ENCODE measurements around the gene PRKAG2.

Gene PRKAG2

DNA sequence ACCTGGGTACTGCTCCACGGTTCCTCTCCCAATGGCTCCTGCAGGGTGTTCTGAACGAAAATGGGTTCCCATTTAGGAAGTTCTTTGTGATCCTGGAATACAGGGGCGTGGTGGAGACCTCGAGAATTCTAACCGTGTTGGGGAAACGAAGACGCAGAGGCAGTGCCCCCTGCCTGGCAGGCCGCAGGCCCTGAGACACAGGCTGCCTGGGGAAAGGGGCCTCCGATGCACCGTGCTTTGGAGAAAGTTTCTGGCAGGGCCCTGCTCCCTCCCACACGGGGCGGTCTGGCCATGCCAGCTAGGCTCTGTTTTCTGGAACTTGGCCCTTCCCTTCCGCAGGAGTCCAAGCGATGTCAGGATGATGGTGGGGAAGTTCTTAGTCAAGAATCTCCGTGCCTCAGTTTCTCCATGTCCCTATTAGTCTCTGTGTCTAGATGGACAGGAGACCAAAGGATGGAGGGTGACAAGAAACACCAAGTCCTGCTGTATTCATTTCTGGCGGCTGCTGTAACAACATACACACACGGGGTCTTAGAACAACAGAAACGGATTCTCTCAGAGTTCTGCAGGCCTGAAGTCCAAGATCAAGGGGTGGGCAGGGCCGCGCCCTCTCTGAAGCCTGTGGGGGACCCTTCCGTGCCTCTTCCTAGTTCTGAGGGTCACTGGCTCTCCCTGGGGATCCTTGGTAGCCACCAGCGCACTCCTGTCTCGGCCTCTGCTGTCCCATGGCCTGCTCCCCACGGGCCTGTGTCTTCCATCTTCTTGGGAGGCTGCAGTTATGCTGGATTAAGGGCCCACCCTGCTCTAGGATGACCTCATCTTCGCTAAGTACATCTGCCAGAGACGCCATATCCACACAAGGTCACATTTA, 27.7 kb downstream of the PRKAG2 start:
- H3K9ac ChIP-seq (ENCODE audit: low read length) = no peak overlapping the region
- H3K9me2 ChIP-seq (replicated peaks; ENCODE audit: insufficient read depth, low read length) = no peaks in the 10 kb centered on the region
- no peak overlapping the region for H3K27ac ChIP-seq (ENCODE audit: low read depth, low read length)
- TF ChIP-seq EZH2phosphoT487 (conservative IDR thresholded peaks at IDR 0.05; ENCODE audit: low read length) = no peak
- TF ChIP-seq, protein P1, sequence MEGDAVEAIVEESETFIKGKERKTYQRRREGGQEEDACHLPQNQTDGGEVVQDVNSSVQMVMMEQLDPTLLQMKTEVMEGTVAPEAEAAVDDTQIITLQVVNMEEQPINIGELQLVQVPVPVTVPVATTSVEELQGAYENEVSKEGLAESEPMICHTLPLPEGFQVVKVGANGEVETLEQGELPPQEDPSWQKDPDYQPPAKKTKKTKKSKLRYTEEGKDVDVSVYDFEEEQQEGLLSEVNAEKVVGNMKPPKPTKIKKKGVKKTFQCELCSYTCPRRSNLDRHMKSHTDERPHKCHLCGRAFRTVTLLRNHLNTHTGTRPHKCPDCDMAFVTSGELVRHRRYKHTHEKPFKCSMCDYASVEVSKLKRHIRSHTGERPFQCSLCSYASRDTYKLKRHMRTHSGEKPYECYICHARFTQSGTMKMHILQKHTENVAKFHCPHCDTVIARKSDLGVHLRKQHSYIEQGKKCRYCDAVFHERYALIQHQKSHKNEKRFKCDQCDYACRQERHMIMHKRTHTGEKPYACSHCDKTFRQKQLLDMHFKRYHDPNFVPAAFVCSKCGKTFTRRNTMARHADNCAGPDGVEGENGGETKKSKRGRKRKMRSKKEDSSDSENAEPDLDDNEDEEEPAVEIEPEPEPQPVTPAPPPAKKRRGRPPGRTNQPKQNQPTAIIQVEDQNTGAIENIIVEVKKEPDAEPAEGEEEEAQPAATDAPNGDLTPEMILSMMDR (IDR thresholded peaks at IDR 0.05; ENCODE audit: insufficient read depth, low read length, poor library complexity, severe bottlenecking) = no peak
- no peaks in the 10 kb centered on the region for H3K79me2 ChIP-seq (ENCODE audit: insufficient read depth, low read length)
- no peak overlapping the region for H3K4me3 ChIP-seq (ENCODE audit: insufficient read depth, low read length, poor library complexity, severe bottlenecking)
- no peak overlapping the region for H2AFZ ChIP-seq (ENCODE audit: low read depth, low read length, severe bottlenecking)
- no peaks in the 10 kb centered on the region for H3F3A ChIP-seq (ENCODE audit: insufficient read depth)
- no peaks in the 10 kb centered on the region for H4K20me1 ChIP-seq (ENCODE audit: low read depth, low read length)
- no peak overlapping the region for H3K4me2 ChIP-seq (ENCODE audit: low read depth, low read length, poor library complexity, severe bottlenecking)
- H3K36me3 ChIP-seq (ENCODE audit: low read length) = no peaks in the 10 kb centered on the region
- H3K27me3 ChIP-seq (ENCODE audit: low read length) = 0 out of 2 replicates have a peak, but pooled peaks cover 2% of the 10 kb centered on the region
- H3K9me3 ChIP-seq (ENCODE audit: insufficient read depth, low read length) = no peaks in the 10 kb centered on the region

DNA sequence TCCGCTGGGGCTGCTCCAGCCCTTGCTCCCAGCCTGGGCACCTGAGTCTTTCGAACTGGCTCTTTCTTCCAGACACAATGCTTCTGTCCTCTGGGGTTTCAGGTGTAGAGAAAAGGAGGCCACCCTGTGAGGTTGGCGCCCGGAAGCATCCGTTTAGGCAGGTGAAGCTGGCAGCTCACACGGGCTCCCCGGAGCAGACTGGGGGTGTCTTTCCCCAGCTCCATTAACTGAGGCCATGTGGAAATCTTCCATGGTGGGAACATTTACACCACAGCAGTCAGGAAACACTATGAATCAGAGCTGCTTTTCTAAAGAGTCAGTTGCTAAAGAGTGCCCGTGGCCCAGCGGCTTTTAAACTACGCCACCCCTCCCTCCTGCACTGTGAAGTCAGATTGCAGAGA, 29.2 kb downstream of the PRKAG2 start:
- Histone ChIP-seq H3K9ac (ENCODE audit: low read length) (no peak overlapping the region), H4K20me1 (ENCODE audit: low read depth, low read length) (no peaks in the 10 kb centered on the region), H3K36me3 (ENCODE audit: low read length) (no peaks in the 10 kb centered on the region), H3K9me3 (ENCODE audit: insufficient read depth, low read length) (no peaks in the 10 kb centered on the region), H3F3A (ENCODE audit: insufficient read depth) (no peaks in the 10 kb centered on the region), H3K4me2 (ENCODE audit: low read depth, low read length, poor library complexity, severe bottlenecking) (no peak overlapping the region), H3K9me2 (replicated peaks; ENCODE audit: insufficient read depth, low read length) (no peaks in the 10 kb centered on the region), H3K4me3 (ENCODE audit: insufficient read depth, low read length, poor library complexity, severe bottlenecking) (no peak overlapping the region), H2AFZ (ENCODE audit: low read depth, low read length, severe bottlenecking) (no peak overlapping the region), H3K27ac (ENCODE audit: low read depth, low read length) (no peak overlapping the region), H3K27me3 (ENCODE audit: low read length) (0 out of 2 replicates have a peak, but pooled peaks cover 2% of the 10 kb centered on the region), H3K79me2 (ENCODE audit: insufficient read depth, low read length) (no peaks in the 10 kb centered on the region)
- TF ChIP-seq, protein P1 (IDR thresholded peaks at IDR 0.05; ENCODE audit: insufficient read depth, low read length, poor library complexity, severe bottlenecking) = no peak
- no peak for TF ChIP-seq EZH2phosphoT487 (conservative IDR thresholded peaks at IDR 0.05; ENCODE audit: low read length)

DNA sequence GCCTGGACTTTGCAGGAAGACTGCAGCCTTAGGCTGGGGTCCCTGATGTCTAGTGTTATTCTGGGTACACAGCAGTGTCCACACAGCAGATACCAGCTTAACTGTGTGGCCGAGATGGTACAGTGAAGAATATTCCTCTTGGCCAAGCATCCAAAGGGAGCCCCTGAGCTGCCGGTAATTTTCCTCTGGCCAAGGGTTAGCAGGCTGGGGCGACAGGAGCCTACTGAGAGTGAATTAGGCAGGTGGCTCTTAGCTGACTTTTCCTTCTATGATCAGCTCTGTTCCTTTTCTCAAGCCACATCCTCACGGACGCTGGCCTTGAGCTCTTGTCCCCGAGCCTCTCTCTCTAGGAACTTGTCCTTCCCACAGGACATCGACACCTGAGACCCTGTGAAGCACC, 29.8 kb downstream of the PRKAG2 start:
- Histone ChIP-seq H3F3A (ENCODE audit: insufficient read depth) (no peaks in the 10 kb centered on the region), H3K36me3 (ENCODE audit: low read length) (no peaks in the 10 kb centered on the region), H3K4me3 (ENCODE audit: insufficient read depth, low read length, poor library complexity, severe bottlenecking) (no peak overlapping the region), H3K9me2 (replicated peaks; ENCODE audit: insufficient read depth, low read length) (no peaks in the 10 kb centered on the region), H3K4me2 (ENCODE audit: low read depth, low read length, poor library complexity, severe bottlenecking) (no peak overlapping the region), H3K27me3 (ENCODE audit: low read length) (0 out of 2 replicates have a peak, but pooled peaks cover 2% of the 10 kb centered on the region), H3K9me3 (ENCODE audit: insufficient read depth, low read length) (no peaks in the 10 kb centered on the region), H3K27ac (ENCODE audit: low read depth, low read length) (no peak overlapping the region), H2AFZ (ENCODE audit: low read depth, low read length, severe bottlenecking) (no peak overlapping the region), H3K9ac (ENCODE audit: low read length) (no peak overlapping the region), H4K20me1 (ENCODE audit: low read depth, low read length) (no peaks in the 10 kb centered on the region), H3K79me2 (ENCODE audit: insufficient read depth, low read length) (no peaks in the 10 kb centered on the region)
- TF ChIP-seq, protein P1 (IDR thresholded peaks at IDR 0.05; ENCODE audit: insufficient read depth, low read length, poor library complexity, severe bottlenecking) = no peak
- no peak for TF ChIP-seq EZH2phosphoT487 (conservative IDR thresholded peaks at IDR 0.05; ENCODE audit: low read length)
